ENCODE measurements around the gene NECAB3.
A peak's percentile ranks its signal among the peaks of the same experiment; 100 is the strongest.

DNA sequence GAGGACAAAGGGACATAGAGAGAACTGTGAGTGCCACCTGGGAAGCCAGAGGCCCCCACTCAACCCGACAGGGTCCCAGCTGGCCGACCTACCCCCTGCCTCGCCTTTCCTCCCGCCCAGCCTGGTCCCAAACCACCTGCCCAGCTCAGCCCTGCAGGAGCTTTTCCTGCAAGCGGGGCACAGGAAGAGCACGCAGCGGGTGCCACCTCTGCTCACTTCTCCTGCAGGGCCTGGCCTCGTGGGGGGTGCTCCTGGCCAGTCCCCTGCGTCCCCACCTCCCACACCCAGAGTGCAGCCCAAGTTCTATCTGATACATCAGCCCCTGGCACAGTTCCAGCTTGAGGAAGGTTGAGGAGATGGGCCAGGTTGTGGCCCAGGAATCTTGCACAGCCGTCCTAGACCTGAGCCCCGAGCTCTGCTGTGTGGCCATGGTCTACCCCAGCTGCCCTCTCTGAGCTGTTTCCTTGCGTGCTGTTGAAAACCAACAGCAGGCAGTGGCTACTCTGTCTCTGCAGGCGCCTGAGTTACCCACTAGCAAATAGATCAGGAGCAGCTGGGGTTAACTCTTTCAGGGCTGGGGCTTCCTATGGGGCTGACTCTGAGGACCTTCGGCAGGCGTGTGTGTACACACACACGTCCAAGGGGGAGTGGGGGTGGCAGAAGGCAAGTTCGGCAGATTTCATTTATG, 1.7 kb downstream of the NECAB3 start:
- no peak for TF ChIP-seq YY1 (IDR thresholded peaks at IDR 0.05; ENCODE audit: low read depth)
- peak; percentile 6; the same call in 1 of the 2 replicates for TF ChIP-seq RAD21 (IDR thresholded peaks at IDR 0.05; ENCODE audit: low read depth)
- no peak for TF ChIP-seq TAF1 (IDR thresholded peaks at IDR 0.05; ENCODE audit: low read depth)
- TF ChIP-seq, protein P1, sequence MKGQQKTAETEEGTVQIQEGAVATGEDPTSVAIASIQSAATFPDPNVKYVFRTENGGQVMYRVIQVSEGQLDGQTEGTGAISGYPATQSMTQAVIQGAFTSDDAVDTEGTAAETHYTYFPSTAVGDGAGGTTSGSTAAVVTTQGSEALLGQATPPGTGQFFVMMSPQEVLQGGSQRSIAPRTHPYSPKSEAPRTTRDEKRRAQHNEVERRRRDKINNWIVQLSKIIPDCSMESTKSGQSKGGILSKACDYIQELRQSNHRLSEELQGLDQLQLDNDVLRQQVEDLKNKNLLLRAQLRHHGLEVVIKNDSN (IDR thresholded peaks at IDR 0.05), result no peak
- TF ChIP-seq FOXM1 (IDR thresholded peaks at IDR 0.05; ENCODE audit: borderline replicate concordance, low read depth), result 0 out of 2 replicates have a peak, but pooled peaks have one; percentile 31
- TF ChIP-seq CEBPB (IDR thresholded peaks at IDR 0.05), result no peak
- TF ChIP-seq, protein P2, sequence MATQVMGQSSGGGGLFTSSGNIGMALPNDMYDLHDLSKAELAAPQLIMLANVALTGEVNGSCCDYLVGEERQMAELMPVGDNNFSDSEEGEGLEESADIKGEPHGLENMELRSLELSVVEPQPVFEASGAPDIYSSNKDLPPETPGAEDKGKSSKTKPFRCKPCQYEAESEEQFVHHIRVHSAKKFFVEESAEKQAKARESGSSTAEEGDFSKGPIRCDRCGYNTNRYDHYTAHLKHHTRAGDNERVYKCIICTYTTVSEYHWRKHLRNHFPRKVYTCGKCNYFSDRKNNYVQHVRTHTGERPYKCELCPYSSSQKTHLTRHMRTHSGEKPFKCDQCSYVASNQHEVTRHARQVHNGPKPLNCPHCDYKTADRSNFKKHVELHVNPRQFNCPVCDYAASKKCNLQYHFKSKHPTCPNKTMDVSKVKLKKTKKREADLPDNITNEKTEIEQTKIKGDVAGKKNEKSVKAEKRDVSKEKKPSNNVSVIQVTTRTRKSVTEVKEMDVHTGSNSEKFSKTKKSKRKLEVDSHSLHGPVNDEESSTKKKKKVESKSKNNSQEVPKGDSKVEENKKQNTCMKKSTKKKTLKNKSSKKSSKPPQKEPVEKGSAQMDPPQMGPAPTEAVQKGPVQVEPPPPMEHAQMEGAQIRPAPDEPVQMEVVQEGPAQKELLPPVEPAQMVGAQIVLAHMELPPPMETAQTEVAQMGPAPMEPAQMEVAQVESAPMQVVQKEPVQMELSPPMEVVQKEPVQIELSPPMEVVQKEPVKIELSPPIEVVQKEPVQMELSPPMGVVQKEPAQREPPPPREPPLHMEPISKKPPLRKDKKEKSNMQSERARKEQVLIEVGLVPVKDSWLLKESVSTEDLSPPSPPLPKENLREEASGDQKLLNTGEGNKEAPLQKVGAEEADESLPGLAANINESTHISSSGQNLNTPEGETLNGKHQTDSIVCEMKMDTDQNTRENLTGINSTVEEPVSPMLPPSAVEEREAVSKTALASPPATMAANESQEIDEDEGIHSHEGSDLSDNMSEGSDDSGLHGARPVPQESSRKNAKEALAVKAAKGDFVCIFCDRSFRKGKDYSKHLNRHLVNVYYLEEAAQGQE (IDR thresholded peaks at IDR 0.05; ENCODE audit: low read depth), result no peak
- peak; percentile 90 for TF ChIP-seq TCF12 (IDR thresholded peaks at IDR 0.05; ENCODE audit: low read depth)

All from Ishikawa (cell line).